OCI-LY1 (cell line): ENCODE measurements around the gene SIK2.

Experiments
- EZH2 ChIP-seq: fragments of 200-600 bp; sonication (generic), shearing (Covaris generic); IDR thresholded peaks from 2 replicates; pipeline ENCODE4 v1.8.0; 2017; ENCODE audit warnings: borderline replicate concordance, mixed run types, mild to moderate bottlenecking, antibody characterized with exemption, low read length, moderate library complexity, mixed read lengths
- TF ChIP-seq, protein P1 (sequence below): fragments of 200-600 bp; sonication (generic), shearing (Covaris generic); IDR thresholded peaks from 2 replicates; pipeline ENCODE4 v1.5.1; 2017; ENCODE audit warnings: mild to moderate bottlenecking, antibody characterized with exemption, low read length, moderate library complexity, mixed read lengths

DNA sequence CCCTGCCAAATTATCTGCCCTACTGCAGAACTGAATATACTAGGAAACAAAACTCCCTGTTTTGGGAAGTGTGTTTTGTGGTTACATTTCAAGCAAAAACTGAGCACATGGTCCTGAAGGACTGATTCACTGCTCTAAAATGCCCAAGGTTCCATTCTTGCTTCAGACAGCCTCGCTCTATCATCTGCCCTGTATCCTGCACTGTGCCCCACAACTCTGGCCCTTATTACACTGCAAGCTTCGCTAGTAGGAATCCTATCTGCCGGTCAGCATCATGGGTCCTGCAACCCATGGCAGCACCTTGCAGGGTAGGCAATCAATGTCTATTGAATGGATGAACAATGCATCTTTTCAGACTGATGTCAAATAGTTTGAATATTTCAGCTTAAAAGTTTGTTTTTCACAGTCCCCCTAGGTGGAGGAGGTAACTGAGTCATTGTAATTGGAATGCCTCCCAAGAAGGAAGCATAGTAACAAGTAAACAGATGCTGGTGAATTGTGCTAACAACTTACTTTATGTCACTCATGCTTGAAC, 40.4 kb upstream of the SIK2 start:
- TF ChIP-seq, protein P1, sequence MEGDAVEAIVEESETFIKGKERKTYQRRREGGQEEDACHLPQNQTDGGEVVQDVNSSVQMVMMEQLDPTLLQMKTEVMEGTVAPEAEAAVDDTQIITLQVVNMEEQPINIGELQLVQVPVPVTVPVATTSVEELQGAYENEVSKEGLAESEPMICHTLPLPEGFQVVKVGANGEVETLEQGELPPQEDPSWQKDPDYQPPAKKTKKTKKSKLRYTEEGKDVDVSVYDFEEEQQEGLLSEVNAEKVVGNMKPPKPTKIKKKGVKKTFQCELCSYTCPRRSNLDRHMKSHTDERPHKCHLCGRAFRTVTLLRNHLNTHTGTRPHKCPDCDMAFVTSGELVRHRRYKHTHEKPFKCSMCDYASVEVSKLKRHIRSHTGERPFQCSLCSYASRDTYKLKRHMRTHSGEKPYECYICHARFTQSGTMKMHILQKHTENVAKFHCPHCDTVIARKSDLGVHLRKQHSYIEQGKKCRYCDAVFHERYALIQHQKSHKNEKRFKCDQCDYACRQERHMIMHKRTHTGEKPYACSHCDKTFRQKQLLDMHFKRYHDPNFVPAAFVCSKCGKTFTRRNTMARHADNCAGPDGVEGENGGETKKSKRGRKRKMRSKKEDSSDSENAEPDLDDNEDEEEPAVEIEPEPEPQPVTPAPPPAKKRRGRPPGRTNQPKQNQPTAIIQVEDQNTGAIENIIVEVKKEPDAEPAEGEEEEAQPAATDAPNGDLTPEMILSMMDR: no peak
- no peak for TF ChIP-seq EZH2
